HG02973 (cell line): ENCODE data around the gene PGLYRP2.
"Not testable (repeated sequence)": the region's sequence is repeated elsewhere in the genome, so short reads cannot be mapped to it uniquely, and the experiment has no call there.

ENCODE experiments used
- ATAC-seq: cut with Tn5 transposase; IDR thresholded peaks from one replicate; pipeline ENCODE4 v1.9.1; 2021; ENCODE audit warnings: moderate library complexity; ENCODE audit not compliant: unreplicated experiment

PGLYRP2 gene, protein sequence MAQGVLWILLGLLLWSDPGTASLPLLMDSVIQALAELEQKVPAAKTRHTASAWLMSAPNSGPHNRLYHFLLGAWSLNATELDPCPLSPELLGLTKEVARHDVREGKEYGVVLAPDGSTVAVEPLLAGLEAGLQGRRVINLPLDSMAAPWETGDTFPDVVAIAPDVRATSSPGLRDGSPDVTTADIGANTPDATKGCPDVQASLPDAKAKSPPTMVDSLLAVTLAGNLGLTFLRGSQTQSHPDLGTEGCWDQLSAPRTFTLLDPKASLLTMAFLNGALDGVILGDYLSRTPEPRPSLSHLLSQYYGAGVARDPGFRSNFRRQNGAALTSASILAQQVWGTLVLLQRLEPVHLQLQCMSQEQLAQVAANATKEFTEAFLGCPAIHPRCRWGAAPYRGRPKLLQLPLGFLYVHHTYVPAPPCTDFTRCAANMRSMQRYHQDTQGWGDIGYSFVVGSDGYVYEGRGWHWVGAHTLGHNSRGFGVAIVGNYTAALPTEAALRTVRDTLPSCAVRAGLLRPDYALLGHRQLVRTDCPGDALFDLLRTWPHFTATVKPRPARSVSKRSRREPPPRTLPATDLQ

DNA sequence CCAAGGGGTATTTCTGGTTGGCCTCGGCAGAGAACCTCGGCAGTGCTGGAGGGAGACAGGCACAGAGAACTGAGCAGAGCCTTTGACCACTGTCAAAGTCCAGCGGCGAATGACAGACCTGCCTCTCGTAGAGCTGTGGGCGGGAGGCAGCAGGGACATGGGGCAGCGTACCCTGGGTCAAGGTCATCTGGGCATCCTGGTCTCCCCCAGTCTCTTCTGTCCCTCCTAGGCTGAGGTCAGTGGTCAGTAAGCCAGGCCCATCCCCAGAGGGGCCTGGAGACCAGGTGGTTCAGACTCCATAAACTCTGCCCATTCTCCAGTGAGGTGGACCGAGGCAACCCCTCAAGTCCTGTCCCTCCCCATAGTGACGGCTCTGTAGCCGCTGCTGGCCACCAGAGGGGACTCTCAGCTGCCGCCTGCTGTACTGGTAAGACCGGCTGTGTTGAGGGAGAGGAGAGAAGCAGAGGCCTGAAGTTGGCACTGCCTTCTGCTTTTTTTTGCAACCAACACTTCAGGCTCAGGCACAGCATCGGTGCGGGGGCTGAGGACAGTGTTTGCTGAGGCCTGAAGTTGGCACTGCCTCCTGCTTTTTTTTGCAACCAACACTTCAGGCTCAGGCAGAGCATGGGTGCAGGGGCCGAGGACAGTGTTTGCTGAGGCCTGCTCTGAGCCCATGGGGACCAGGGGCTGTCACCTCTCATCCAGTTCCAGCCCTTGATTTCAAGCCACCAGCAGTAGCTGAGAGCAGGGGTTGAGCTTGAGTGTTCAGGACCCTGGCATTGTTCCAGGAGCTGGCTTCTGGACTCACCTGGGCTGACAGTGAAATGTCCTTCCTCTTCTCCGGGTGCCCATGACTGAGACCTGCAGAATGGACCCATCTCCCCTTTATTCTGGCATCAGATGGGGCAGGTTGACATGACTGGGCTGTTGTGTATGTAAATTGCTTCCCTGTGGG, at the start of gene PGLYRP2:
TSS of gene PGLYRP2 (minus strand) at position 111 of the 955 bp plus-strand sequence. CDS start 130 bp downstream, outside the sequence.
- ATAC-seq, result no peak

DNA sequence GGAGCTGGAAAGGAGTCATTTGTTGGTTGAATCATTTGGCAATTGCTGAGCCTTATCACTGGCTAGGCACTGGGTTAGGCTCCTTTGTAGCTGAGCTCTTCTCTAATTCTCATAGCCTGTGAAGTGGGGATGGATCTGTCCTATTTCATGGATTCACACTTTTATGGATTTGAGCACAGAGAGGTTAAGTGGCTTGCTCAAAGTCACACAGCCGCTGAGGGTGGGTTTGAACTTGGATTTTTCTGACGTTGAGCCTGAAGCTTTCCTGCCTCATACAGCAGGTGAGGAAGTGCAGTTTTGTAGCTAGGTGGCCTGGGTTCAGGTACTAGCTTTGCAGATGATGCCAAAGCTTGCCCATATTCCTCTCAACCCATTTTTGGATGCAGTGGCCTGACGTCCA, 48.4 kb upstream of the PGLYRP2 start:
- no peak for ATAC-seq

DNA sequence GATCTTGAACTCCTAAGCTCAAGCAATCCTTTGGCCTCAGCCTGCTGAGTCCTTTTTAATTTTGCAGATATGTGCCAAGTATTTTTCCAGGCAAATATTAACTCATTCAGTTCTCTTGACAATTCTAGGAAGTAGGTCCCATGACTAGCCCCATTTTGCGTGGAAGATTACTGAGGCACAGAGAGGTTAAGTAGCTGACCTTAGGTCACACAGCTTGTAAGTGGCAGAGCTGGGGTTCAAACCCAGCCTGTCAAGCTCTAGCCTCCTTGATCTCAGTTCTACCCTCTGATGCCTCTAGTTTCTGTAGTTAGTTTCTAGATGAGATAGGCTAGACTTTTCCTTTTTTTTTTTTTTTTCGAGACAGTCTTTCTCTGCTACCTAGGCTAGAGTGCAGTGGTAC, 47.1 kb upstream of the PGLYRP2 start:
- ATAC-seq, result no peak

GRCh38 chr19:15525291-15525690, 46.0 kb upstream of the PGLYRP2 start:
- ATAC-seq, result no peak

DNA sequence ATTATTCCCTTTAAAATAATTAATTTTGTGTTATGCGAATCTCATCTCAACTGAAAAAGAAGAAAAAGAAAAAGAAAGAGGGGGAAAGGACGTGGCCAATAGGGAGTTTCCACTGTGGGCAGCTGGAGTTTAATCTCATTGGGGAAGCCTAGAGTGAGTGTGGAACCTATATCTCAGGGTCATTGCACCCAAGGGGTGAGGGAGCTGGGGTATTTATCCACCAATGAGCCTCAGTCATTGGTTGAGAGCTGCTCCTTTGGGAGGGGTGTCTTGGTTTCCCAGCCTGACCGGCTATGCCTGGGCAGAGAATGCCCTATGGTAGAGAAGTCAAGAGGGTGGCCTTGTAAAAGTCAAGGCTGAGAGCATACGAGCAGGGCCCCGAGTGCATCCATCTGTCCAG, 45.5 kb upstream of the PGLYRP2 start:
- ATAC-seq, result no peak

DNA sequence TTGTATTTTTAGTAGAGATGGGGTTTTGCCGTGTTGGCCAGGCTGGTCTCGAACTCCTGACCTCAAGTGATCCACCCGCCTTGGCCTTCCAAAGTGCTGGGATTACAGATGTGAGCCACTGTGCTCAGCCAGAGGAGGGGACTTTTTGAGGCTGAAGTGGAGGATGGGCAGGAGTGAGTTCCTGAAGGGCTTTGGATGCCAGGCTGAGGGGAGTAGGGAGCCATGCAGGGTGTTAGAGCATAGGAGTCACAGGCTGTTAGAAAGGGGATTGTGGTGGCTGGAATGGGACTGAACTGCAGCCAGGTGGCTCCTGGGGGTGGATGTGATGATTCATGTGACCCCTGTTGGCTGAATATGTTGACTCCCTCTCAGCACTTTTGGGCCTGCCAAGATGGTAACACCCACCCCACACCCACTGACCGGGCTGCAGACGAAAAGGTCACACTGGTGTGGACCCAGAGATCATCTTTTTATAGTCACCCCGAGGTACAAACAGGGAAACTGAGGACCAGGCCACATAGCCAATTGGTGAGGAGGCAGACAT, 40.2 kb upstream of the PGLYRP2 start:
- no peak for ATAC-seq

GRCh38 chr19:15517778-15518177, 38.5 kb upstream of the PGLYRP2 start:
- no peak for ATAC-seq

DNA sequence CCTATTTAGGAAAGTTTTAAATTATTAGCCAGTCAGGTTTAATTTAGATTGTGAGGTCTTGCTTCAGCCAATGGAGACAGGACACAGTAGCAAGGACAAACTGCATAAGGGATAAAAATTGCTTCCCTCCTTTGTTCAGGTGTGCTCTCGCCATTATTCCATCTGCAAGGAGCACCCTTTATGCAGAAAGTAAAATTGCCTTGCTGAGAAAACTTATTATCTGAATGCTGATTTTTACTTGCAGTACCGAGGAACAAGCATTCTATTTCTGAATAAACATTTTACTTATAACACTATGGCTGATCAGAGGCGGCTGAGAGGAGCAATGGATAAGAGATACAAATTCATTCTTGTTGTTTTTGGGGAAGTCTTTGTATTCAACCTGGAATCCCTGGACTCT, 37.1 kb upstream of the PGLYRP2 start:
- ATAC-seq, result no peak

DNA sequence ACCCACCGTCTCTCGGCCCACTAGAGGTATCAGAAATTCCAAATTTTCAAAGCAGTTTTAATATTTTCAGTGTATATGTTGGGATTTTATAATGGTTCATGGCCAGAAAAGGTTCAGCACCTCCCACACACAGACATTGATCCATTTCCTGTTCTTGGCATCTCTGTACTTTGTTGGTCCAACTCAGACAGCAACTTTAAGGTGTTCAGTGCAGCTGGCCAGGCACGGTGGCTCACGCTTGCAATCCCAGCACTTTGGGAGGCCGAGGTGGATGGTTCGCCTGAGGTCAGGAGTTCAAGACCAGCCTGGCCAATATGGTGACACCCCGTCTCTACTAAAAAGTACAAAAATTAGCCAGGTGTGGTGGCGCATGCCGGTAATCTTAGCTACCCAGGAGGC, 35.9 kb upstream of the PGLYRP2 start:
- ATAC-seq, result not testable (repeated sequence)

GRCh38 chr19:15511671-15512424, 32.5 kb upstream of the PGLYRP2 start:
- no peak for ATAC-seq

DNA sequence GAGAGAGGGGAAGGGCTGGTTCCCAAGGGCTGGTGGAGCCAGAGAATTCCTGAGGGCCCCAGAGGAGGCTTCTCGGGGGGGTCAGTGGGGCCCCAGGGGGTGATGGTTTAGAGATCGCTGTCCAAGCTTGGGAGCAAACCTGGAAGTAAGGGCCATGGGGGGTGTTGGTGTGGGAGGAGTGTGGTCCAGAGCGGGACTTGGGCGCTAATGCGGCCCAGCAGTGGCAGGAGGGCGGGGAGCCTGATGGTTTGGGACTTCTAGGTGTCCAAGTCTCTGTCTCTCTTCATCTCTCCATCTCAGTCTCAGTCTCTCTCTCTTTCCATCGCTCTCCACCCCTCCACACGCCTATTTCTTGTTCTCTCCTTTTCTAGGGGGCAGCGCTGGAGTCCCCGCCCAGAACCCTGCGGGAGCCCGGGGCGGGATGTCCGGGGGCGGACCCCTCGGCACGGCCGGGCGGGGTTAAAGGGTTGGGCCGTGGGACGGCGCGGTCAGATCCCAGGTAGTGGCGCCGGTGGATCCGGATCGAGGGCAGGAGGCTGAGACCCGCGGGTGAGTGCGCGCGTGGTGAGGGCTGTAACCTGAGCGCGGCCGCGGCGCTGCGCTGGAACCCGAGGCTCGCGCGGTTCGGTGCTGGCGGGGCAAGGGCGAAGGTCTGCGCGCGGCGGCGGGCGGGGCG, 28.9 kb upstream of the PGLYRP2 start, which contains the start of gene CYP4F22:
TSS of gene CYP4F22 (plus strand) at position 491 of the 676 bp plus-strand sequence. CDS start 16,812 bp downstream, outside the sequence.
- no peak for ATAC-seq

DNA sequence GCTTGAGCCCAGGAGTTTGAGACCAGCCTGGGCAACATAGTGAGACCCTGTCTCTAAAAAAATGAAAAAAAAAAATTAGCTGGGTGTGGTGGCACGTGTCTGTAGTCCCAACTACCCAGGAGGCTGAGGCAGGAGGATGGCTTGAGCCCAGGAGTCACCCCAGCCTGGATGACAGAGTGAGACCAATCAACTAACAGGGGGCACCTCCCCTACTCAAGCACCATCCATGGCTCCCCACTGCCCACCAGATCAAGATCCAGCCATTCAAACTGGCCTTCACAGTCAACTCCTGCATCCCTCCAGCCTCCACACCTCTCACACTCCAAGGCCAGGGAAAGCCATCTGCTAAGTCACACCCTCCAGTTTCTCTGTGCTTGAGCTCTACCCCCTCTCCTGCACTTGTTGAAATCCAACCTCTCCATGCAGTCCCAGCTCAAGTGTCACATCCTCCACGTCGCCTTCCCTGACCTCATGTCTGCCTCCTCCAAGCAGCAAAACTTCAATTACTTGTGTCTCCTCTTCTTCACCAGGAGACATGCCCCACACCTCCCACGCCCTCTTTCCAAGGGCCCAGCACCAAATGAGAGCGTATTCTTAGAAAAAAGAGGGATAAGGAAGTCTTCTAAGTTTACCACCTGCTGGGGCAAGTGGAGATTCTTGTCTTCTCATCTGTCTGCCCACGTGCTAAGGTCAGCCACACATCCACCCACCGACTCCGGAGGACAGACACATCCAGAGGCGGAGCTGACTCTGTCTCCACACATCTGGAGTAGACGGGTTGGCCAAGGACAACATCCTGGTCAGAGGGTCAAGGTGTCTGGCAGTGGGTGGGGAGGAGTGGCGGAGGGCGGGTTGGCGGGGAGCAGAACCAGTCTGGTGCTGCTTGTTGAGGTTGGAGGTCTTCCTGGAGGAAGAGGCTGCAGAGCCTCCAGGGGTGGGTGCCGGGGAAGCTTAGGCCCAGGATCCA, 28.1 kb upstream of the PGLYRP2 start:
- no peak for ATAC-seq

GRCh38 chr19:15506074-15506571, 26.8 kb upstream of the PGLYRP2 start:
- no peak for ATAC-seq

DNA sequence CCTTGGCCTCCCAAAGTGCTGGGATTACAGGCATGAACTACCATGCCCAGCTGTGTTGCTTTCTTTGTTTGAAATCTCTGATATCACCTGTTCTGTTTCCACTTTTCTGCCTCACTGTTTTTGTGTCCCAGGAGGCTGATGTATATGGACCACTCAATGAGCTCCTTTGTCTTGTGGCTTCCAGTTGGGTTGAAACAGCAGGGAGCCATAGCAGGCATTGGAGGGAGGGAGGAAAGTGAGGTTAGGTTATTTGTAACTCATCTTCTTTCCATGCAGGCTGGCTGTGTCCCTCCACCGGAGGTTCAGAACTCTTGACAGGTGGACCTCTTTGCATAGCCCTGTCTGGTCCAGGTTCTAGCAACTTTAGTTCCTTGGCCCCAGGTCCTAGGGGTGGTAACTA, 23.0 kb upstream of the PGLYRP2 start:
- no peak for ATAC-seq

DNA sequence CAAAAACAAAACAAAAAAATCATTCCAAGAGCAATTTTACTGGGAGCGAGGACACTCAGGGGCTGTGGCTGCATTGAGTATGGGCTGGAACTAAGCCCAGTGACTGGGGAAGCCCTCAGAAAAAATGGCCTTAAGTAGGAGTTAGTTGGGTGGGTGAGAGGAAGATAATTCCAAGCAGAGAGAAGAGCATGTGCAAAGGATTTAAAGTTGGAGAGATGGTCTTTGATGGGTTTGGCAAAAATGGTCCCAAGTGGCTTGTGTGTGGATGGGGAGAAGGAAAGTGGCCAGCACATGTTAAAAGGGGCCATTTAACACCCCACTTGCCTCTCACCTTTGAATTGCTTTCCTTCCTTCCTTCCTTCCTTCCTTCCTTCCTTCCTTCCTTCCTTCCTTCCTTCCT, 22.3 kb upstream of the PGLYRP2 start:
- ATAC-seq, result no peak

- ATAC-seq, result no peak
Measured at GRCh38 chr19:15498910-15499309, 19.6 kb upstream of the PGLYRP2 start.

DNA sequence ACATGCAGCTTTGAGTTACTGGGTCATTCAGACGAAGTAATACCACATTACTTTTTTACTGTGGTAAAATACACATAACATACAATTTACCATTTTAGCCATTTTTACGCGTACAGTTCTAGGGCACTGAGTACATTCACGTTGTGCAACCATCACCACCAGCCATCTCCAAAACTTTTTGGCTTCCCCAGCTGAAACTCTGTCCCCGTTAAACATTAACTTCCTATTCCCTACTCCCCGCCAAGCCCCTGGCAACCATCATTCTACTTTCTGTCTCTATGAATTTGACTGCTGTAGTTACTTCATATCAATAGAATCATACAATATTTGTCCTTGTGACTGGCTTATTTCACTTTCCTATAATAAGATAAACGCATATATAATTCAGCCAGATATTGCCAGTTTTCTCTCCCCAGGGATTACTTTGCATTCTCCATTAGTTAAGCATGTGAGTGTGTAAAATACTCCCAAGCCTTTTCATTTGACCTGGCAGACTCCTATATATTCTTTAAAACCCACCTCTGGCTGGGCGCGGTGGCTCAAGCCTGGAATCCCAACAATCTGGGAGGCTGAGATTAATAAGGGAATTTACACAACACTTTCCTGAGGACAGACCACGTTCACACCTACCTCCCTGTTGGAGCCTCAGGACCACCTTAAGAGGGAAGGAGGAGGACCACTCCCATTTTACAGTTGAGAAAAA, 19.0 kb upstream of the PGLYRP2 start:
- ATAC-seq, result no peak

- ATAC-seq, result no peak
Measured at GRCh38 chr19:15495151-15495550, 15.8 kb upstream of the PGLYRP2 start.
